SK-N-MC (cell line): Measurements from ENCODE around the gene TMEM132D.

Experiments used
- DNase-seq: peaks from one replicate; pipeline ENCODE4 v3.0.0-alpha.2; 2011; ENCODE audit warnings: low read depth, low spot score
- H3K27ac ChIP-seq: fragments of 200-600 bp; sonication (generic); 2 replicates; pipeline ENCODE4 v1.5.1; 2016; ENCODE audit warnings: mixed run types
- H3K36me3 ChIP-seq: fragments of 200-600 bp; sonication (generic); 2 replicates; pipeline ENCODE4 v1.6.1; 2017; ENCODE audit warnings: antibody characterized with exemption, low read length, mixed read lengths; ENCODE audit not compliant: insufficient read depth
- H3K4me3 ChIP-seq: fragments of 200-600 bp; sonication (generic); 2 replicates; pipeline ENCODE4 v1.5.1; 2016
- H3K9ac ChIP-seq: fragments of 200-600 bp; sonication (generic); 2 replicates; pipeline ENCODE4 v1.8.0; 2017; ENCODE audit warnings: mixed run types, mixed read lengths; ENCODE audit not compliant: insufficient read length
- H3K9me3 ChIP-seq: fragments of 200-600 bp; sonication (generic); 2 replicates; pipeline ENCODE4 v1.6.1; 2017; ENCODE audit warnings: low read depth, mild to moderate bottlenecking, antibody characterized with exemption, low read length, moderate library complexity, mixed read lengths
- EZH2 ChIP-seq: fragments of 200-600 bp; sonication (generic); IDR thresholded peaks from one replicate; pipeline ENCODE4 v1.6.1; 2017; ENCODE audit warnings: antibody characterized with exemption
- FOXP2 ChIP-seq: optimal IDR thresholded peaks from 2 replicates; pipeline ENCODE3; 2011; ENCODE audit warnings: mild to moderate bottlenecking, moderate library complexity; ENCODE audit not compliant: insufficient read depth; ENCODE audit errors: extremely low read length, control extremely low read depth
- POLR2AphosphoS5 ChIP-seq: IDR thresholded peaks from 2 replicates; pipeline ENCODE4 v1.6.1; 2012; ENCODE audit warnings: mild to moderate bottlenecking, low read depth, low read length, borderline replicate concordance

TMEM132D gene

DNA sequence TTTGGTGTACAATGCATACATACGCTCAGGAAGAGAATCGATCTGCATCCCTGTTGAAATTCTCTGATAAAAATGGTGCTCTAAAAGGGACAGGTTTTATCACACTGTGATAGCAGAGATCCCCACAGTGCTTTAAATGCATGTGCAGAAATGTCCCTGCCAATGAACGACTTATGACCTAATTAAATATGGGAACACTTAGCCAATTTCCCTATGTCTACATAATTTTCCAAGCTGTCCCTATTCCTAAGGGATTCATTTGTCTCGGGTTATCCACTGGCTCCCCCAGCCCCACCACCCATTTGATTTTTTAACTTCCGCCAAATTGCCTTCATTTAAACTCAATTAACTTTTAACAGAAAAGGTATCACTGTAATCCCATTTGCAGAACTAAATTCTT lies 284.6 kb downstream of the TMEM132D start:
- H3K36me3 ChIP-seq, result no peaks in the 10 kb centered on the region
- H3K9me3 ChIP-seq, result no peaks in the 10 kb centered on the region
- no peak overlapping the region for H3K4me3 ChIP-seq
- no peak overlapping the region for H3K27ac ChIP-seq
- no peak overlapping the region for H3K9ac ChIP-seq
- no peak for DNase-seq
- TF ChIP-seq FOXP2 (no peak), POLR2AphosphoS5 (no peak), EZH2 (no peak)

DNA sequence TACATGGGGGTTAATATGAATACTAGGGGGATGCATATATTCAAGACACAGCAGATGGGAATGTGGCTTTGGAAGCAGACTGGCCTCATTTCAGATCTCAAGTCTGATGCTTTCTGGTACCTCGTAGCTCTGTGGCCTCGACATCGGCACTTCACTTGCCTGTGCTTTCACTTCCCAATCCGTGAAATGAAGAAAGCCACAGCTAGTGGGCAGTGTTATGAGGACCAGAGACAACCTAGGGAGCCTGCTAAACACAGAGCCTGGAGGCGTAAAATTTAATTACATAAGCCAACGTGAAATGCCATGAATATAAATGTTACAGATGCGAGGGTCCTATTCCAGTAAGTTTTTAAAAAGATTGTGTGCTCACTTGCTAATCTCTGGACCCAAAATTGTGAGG lies 286.0 kb downstream of the TMEM132D start:
- no peak for DNase-seq
- no peaks in the 10 kb centered on the region for H3K36me3 ChIP-seq
- no peak overlapping the region for H3K27ac ChIP-seq
- H3K4me3 ChIP-seq, result no peak overlapping the region
- TF ChIP-seq FOXP2 (no peak), EZH2 (no peak), POLR2AphosphoS5 (no peak)
- H3K9ac ChIP-seq, result no peak overlapping the region
- H3K9me3 ChIP-seq, result no peaks in the 10 kb centered on the region

DNA sequence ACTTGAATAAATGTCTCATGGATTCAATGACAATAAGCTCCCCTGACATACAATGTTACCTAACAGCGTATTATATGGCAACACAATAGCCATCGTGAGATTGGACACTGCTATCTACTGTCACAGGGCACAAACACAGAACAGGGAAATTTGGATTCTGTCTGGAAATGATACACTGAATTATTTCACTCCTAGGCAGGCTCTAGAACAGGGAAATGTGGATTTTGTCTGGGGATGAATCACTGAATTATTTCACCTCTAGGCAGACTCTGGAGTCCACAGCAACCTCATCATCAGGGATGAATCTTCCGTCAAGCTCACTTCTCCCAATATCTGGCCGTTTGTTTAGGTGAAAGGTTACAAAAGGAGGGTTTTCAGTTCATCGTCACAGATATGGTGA lies 288.8 kb downstream of the TMEM132D start:
- TF ChIP-seq FOXP2, result no peak
- TF ChIP-seq POLR2AphosphoS5, result no peak
- no peak for TF ChIP-seq EZH2
- no peak overlapping the region for H3K27ac ChIP-seq
- no peak overlapping the region for H3K9ac ChIP-seq
- no peak for DNase-seq
- H3K36me3 ChIP-seq, result no peaks in the 10 kb centered on the region
- H3K9me3 ChIP-seq, result no peaks in the 10 kb centered on the region
- no peak overlapping the region for H3K4me3 ChIP-seq

DNA sequence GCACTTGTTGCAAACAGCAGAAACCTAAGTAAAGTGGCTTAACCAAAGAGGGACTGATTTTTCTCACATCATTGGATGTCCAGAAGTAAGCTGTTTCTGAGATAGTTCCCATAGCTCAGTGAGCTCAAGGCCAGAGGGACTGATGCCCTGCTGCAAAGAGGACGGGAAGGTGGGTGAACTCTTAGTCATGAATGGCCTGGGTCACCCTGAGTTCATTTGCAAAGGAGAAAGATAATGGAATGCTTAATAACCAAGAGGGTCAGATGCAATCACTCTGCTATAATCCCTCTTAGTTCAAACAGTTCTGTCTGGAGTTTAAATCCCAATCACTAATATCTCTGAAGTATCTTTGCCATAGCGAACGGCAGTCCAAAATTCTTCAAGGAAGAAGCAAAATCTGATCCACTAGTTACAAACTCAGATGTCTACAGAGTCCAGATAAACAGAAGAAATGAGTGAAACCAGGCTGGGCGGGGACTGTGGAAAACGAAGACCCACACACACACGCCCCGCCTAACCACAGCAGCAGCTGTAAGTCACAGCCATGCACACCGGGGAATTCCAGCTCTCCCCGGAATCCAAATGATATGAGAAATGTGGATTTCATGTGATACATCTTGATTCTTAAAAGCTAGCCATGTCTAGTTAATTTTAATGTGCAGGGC lies 289.5 kb downstream of the TMEM132D start:
- H3K36me3 ChIP-seq, result no peaks in the 10 kb centered on the region
- no peak for DNase-seq
- H3K27ac ChIP-seq, result no peak overlapping the region
- H3K4me3 ChIP-seq, result no peak overlapping the region
- TF ChIP-seq FOXP2, result no peak
- TF ChIP-seq POLR2AphosphoS5, result no peak
- TF ChIP-seq EZH2, result no peak
- no peaks in the 10 kb centered on the region for H3K9me3 ChIP-seq
- H3K9ac ChIP-seq, result no peak overlapping the region

DNA sequence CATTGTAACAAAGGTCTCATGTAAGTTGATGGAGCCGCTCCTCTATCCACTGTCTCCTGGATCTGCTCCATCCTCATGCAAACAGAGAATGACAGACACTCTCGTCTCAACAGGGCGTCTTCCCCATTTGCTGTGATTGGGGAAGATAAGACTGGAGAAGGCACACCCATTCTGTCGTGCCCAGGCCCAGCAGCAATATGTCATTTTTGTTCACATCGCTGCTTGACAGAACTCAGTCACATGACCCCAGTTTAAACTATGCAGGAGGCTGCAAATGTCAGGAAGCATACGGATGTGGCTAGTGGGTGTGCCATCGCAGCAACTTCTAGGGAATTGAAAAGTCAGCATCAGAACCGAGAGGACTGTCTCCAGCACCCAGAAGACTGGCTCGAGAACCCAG lies 290.5 kb downstream of the TMEM132D start:
- H3K9me3 ChIP-seq, result no peaks in the 10 kb centered on the region
- TF ChIP-seq POLR2AphosphoS5 (no peak), EZH2 (no peak), FOXP2 (no peak)

DNA sequence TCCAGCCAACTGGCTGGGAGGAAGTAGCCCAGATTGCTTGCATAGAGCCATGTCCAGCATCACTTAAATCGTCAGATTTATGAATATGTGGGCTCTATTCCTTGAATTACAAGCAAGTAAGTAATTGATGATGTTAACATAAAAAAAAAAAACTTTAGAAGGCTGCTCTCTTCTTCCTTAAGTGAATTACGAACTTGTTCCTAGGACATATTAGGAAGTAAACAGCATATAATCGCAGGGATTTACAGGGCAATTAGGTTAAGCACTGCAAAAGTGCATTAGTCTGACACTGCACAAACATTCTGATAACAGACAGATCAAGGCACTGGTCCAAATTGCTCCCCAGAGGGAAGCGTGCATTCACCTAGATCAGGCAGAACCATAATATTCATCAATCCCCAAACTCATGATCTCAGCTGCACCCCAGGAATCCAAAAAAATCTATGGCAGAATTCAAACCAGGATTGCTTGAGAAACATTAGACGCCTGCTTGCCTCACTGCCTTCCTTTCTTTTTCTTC lies 293.2 kb downstream of the TMEM132D start:
- Histone ChIP-seq H3K36me3 (no peaks in the 10 kb centered on the region), H3K4me3 (no peak overlapping the region), H3K9me3 (no peaks in the 10 kb centered on the region), H3K9ac (no peak overlapping the region), H3K27ac (no peak overlapping the region)
- TF ChIP-seq POLR2AphosphoS5 (no peak), EZH2 (no peak), FOXP2 (no peak)
- DNase-seq, result no peak

More for the DNA sequence above, 290.5 kb downstream of the TMEM132D start:
- no peak for DNase-seq
- H3K9ac ChIP-seq, result no peak overlapping the region
- H3K27ac ChIP-seq, result no peak overlapping the region
- no peaks in the 10 kb centered on the region for H3K36me3 ChIP-seq
- no peak overlapping the region for H3K4me3 ChIP-seq

DNA sequence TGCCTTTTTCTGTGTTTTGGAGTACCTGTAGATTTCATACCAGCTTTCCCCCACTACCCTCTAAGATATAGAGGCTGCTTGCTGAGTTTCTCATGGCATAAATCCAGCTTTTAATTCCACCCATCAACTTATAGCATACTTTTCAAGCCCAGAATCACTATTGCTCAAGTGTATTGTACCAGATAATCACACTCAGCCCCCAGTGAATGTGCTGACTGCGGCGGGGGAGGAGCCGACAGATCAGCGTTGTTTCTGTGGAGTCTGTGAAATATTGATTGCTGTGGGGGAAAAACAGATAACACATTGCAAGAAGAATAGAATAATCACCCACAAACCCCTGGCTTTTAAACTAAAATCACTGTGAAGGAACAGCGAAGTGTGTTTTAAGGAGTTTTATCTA lies 296.1 kb downstream of the TMEM132D start:
- DNase-seq, result no peak
- H3K36me3 ChIP-seq, result no peaks in the 10 kb centered on the region
- TF ChIP-seq FOXP2 (no peak), EZH2 (no peak), POLR2AphosphoS5 (no peak)
- H3K27ac ChIP-seq, result no peak overlapping the region
- H3K4me3 ChIP-seq, result no peak overlapping the region
- no peaks in the 10 kb centered on the region for H3K9me3 ChIP-seq
- H3K9ac ChIP-seq, result no peak overlapping the region

DNA sequence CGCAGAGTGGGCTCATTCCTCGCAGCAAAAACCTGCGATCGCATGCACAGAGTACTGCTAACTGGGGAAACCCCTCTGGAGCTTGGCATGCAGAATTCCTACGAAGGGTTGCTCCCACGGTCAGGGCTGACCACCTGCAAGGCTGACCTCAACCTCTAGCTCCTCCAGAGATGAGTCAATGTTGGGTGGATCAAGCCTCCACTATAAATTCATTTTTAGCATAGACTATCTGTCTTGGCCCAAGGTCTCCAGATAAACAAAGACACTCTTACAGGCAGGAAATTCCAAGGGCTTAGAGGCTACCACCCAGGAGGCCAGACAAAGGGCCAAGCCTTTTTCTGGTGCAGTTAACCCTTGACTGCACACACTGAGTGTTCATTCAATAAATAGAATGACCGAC lies 296.5 kb downstream of the TMEM132D start:
- no peak for DNase-seq
- TF ChIP-seq FOXP2 (no peak), EZH2 (no peak)
- no peak overlapping the region for H3K27ac ChIP-seq
- H3K9ac ChIP-seq, result no peak overlapping the region
- no peak overlapping the region for H3K4me3 ChIP-seq
- no peaks in the 10 kb centered on the region for H3K9me3 ChIP-seq
- no peaks in the 10 kb centered on the region for H3K36me3 ChIP-seq

DNA sequence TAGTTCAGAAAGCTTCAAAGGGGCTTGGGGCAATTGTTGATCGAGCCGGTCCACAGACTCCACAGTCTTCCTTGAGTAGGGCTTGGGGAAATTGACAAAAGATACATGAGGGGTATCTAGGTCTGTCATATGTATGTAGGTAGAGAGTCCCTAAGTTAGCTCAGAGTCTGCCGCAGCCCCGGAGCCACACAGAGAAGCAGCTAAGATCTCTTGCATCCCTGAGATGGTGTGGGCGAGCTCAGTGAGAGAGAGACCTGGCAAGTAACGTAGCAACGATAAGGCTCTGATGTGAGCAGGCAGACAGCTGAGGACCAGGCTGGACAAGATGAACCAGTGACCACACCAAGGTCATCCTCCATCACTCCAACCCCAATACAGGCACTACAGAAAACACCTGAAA lies 297.6 kb downstream of the TMEM132D start:
- TF ChIP-seq EZH2 (no peak), POLR2AphosphoS5 (no peak), FOXP2 (no peak)
- H3K9me3 ChIP-seq, result no peaks in the 10 kb centered on the region
- DNase-seq, result no peak
- H3K36me3 ChIP-seq, result no peaks in the 10 kb centered on the region
- H3K27ac ChIP-seq, result no peak overlapping the region
- H3K4me3 ChIP-seq, result no peak overlapping the region
- no peak overlapping the region for H3K9ac ChIP-seq
